Stimulated activated CD8-positive, alpha-beta memory T cell treated with anti-CD3 and anti-CD28 coated beads, Interleukin-4, amount 100 ng/mL, for 1 hour (primary cell): ENCODE measurements around the gene ZDHHC21.

Source experiments
- DNase-seq, 2 donors: peaks; one replicate each; pipeline ENCODE4 v3.0.0-alpha.2; 2020; ENCODE audit warnings: low read depth in 2 of 2, low spot score in 1 of 2

Gene ZDHHC21

GRCh38 chr9:14618836-14619420 is 74.3 kb downstream of the ZDHHC21 start:
- no peak for DNase-seq

- no peak for DNase-seq
These were observed 76.8 kb downstream of the ZDHHC21 start for GRCh38 chr9:14616188-14616982.

GRCh38 chr9:14608540-14608939 is 84.7 kb downstream of the ZDHHC21 start:
- DNase-seq, result no peak

GRCh38 chr9:14597171-14597799 is 95.9 kb downstream of the ZDHHC21 start:
- DNase-seq, result no peak

- DNase-seq, result no peak
These were observed 99.8 kb downstream of the ZDHHC21 start for GRCh38 chr9:14593406-14593805.

- no peak for DNase-seq
These were observed 101.8 kb downstream of the ZDHHC21 start for GRCh38 chr9:14591411-14591810.

GRCh38 chr9:14585730-14586473 is 107.3 kb downstream of the ZDHHC21 start:
- DNase-seq, result no peak

GRCh38 chr9:14584571-14584970 is 108.7 kb downstream of the ZDHHC21 start:
- no peak for DNase-seq

GRCh38 chr9:14578030-14578429 is 115.2 kb downstream of the ZDHHC21 start:
- DNase-seq, result no peak

- DNase-seq, result no peak
These were observed 119.1 kb downstream of the ZDHHC21 start for GRCh38 chr9:14574173-14574572.

GRCh38 chr9:14573319-14573718 is 119.9 kb downstream of the ZDHHC21 start:
- DNase-seq, result no peak

GRCh38 chr9:14565352-14566016 is 127.7 kb downstream of the ZDHHC21 start:
- no peak for DNase-seq

GRCh38 chr9:14563902-14564624 is 129.2 kb downstream of the ZDHHC21 start:
- no peak for DNase-seq

GRCh38 chr9:14561929-14562405 is 131.3 kb downstream of the ZDHHC21 start:
- DNase-seq, result no peak
